Progenitor cell of endocrine pancreas (in vitro differentiated cells): ENCODE measurements around the gene CD101. TPM values are rescaled to one million over a fixed set of nuclear protein-coding genes. Genes with fewer than 3 reads are reported as not detected.

Source experiments
- DNase-seq: peaks from one replicate; pipeline ENCODE4 v3.0.0; 2021; ENCODE audit warnings: low spot score; ENCODE audit not compliant: unreplicated experiment
- H3K27ac Mint-ChIP-seq: 2 replicates; pipeline ENCODE4 v1.8.0; 2021; ENCODE audit warnings: mild to moderate bottlenecking, moderate library complexity, mixed read lengths
- H3K27me3 Mint-ChIP-seq: 2 replicates; pipeline ENCODE4 v1.8.0; 2021; ENCODE audit warnings: mixed read lengths
- H3K36me3 Mint-ChIP-seq: 2 replicates; pipeline ENCODE4 v1.8.0; 2022; ENCODE audit warnings: mixed read lengths; ENCODE audit not compliant: insufficient read depth
- H3K4me1 Mint-ChIP-seq: 2 replicates; pipeline ENCODE4 v1.8.0; 2021; ENCODE audit warnings: low read depth, mixed read lengths
- H3K4me3 Mint-ChIP-seq: 2 replicates; pipeline ENCODE4 v1.8.0; 2021; ENCODE audit warnings: low read depth, mild to moderate bottlenecking, moderate library complexity, mixed read lengths
- H3K9me3 Mint-ChIP-seq: 2 replicates; pipeline ENCODE4 v1.8.0; 2021; ENCODE audit warnings: low read depth, mixed read lengths
- CTCF ChIP-seq: fragments of 200-600 bp; sonication (generic); IDR thresholded peaks from one replicate; pipeline ENCODE4 v1.5.0; 2021; ENCODE audit warnings: antibody characterized with exemption, mild to moderate bottlenecking; ENCODE audit not compliant: unreplicated experiment
- long read RNA-seq: library from polyadenylated mRNA; unstranded; transcript quantifications from one replicate; pipeline ENCODE4 v2.0.0, GENCODE V29; 2020
- total RNA-seq: library from RNA; stranded (reverse); gene quantifications from 2 replicates; pipeline ENCODE4 v1.2.1, GENCODE V29; 2021

CD101 gene, protein sequence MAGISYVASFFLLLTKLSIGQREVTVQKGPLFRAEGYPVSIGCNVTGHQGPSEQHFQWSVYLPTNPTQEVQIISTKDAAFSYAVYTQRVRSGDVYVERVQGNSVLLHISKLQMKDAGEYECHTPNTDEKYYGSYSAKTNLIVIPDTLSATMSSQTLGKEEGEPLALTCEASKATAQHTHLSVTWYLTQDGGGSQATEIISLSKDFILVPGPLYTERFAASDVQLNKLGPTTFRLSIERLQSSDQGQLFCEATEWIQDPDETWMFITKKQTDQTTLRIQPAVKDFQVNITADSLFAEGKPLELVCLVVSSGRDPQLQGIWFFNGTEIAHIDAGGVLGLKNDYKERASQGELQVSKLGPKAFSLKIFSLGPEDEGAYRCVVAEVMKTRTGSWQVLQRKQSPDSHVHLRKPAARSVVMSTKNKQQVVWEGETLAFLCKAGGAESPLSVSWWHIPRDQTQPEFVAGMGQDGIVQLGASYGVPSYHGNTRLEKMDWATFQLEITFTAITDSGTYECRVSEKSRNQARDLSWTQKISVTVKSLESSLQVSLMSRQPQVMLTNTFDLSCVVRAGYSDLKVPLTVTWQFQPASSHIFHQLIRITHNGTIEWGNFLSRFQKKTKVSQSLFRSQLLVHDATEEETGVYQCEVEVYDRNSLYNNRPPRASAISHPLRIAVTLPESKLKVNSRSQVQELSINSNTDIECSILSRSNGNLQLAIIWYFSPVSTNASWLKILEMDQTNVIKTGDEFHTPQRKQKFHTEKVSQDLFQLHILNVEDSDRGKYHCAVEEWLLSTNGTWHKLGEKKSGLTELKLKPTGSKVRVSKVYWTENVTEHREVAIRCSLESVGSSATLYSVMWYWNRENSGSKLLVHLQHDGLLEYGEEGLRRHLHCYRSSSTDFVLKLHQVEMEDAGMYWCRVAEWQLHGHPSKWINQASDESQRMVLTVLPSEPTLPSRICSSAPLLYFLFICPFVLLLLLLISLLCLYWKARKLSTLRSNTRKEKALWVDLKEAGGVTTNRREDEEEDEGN
- 2.8 and 3.3 TPM in 2 replicates for total RNA-seq
- long read RNA-seq, partial matches to known transcripts, result 0 of 1 reads
- long read RNA-seq, other reads (novel, unspliced or antisense), result 1 of 1 reads

DNA sequence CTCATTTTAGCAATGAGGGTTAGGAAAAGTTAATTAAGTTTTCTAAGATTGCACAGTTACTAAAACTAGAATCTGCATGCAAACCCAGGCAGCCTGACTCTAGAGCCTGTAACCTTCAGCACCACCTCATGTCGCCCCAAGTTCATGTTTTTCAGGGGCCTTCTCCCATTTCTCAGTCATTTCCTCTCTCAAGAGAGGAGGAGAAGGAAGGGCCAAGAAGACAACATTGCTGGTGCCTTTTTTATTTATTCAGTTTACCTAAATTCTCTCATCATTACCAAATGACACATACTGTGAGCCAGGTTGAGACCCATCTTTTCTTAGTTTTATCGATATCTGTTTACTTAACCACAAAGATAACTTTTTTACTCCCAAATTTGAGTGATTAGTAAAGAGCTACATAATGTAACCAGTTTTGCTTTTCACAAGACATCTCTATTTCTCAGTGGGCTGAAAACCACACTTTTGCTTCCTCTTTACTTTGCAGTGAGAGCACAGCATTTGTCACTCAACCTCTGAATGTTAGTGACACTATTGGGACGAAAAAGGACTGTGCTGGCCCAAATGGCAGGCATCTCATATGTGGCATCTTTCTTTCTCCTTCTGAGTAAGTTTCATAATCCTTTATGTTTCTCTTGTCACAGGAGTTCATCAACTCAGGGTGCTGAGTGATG, at the start of gene CD101:
Gene CD101, plus strand, starts transcription at position 507 of the 674 bp plus-strand sequence. Its CDS starts 58 bp downstream, at position 565.
- Mint-ChIP-seq H3K27ac (no peak within 1 kb of the TSS), H3K27me3 (peaks cover 5% of the 10 kb centered on the region), H3K36me3 (no peaks in the 10 kb centered on the region), H3K4me3 (no peak within 1 kb of the TSS), H3K4me1 (peaks cover 9% of the 10 kb centered on the region), H3K9me3 (no peaks in the 10 kb centered on the region)
- TF ChIP-seq CTCF, result no peak
- DNase-seq, result no peak

DNA sequence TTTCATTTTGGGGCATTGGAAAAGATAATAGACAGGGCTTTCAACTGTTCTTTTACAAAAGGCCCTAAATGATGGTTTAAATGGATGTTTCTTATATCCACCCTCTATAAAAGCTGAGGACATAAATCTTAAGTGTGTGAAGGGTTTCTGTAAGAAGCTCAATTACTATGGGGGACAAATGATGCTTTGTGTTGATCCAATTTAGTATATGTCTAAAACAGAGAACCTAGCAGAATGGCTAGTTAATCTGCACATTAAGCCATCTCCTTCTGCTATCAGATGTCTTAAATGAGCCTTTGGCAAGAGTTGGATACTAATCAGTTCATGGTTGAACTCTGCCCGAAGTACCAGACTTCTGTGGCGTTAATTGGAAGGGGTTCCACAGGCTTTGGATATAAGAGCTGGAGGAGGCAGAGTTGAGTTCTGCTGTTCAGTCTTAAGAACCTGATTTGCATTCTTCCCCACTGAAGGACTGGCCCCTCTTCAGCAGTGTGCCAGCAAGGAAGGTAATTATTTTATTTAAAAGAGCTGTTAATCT, 48.8 kb upstream of the CD101 start:
- no peaks in the 10 kb centered on the region for H3K9me3 Mint-ChIP-seq
- peaks cover 24% of the 10 kb centered on the region for H3K36me3 Mint-ChIP-seq
- H3K4me3 Mint-ChIP-seq, result no peak overlapping the region
- no peaks in the 10 kb centered on the region for H3K27me3 Mint-ChIP-seq
- no peak overlapping the region for H3K27ac Mint-ChIP-seq
- H3K4me1 Mint-ChIP-seq, result no peaks in the 10 kb centered on the region
- no peak for DNase-seq
- TF ChIP-seq CTCF, result no peak

DNA sequence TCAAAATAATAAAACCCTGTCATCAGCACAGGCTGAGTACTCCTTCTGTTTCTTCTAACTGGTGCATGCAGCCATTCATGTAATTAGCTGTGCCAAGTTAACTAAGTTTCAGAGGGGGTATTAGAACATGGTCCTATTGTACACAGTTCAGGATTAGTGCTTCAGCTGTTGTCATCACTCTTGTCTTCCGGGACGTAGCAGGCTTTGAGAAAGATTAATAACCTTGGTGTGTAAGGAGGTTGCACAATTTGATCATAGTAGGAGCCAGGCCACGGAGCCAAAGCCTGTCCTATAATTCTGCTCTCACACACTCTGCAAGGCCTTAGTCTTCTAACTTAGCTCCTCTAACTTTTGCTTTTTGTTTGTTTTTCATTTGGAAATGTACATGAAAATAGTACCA, 47.1 kb upstream of the CD101 start:
- TF ChIP-seq CTCF, result no peak
- H3K27me3 Mint-ChIP-seq, result no peaks in the 10 kb centered on the region
- no peak overlapping the region for H3K27ac Mint-ChIP-seq
- no peaks in the 10 kb centered on the region for H3K9me3 Mint-ChIP-seq
- H3K4me1 Mint-ChIP-seq, result no peaks in the 10 kb centered on the region
- peaks cover 20% of the 10 kb centered on the region for H3K36me3 Mint-ChIP-seq
- H3K4me3 Mint-ChIP-seq, result no peak overlapping the region
- no peak for DNase-seq

DNA sequence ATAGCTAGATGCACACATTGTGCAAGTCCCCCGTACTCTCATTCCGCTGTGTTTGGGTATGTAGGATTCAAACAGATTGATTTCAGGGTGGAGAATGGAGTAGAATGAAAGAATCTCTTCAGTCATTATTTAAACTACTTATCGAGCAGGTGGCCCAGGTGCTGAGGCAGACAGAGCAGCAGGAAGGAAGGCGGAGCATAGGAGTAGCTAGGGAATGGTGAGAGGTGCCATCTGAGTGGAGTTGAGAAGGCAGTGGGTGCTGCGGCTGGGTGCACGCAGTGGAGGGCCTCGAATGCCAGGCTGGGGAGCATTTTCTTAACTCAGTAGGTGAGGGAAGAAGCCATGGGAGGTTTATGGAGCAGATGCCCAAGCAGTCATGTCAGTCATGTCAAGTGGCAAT, 45.2 kb upstream of the CD101 start:
- no peak for DNase-seq
- Mint-ChIP-seq H3K4me3 (no peak overlapping the region), H3K27me3 (no peaks in the 10 kb centered on the region), H3K4me1 (no peaks in the 10 kb centered on the region), H3K9me3 (no peaks in the 10 kb centered on the region), H3K27ac (no peak overlapping the region), H3K36me3 (peaks cover 14% of the 10 kb centered on the region)
- TF ChIP-seq CTCF, result no peak
